Measurements from ENCODE around the gene DOK5. TPM values are rescaled to one million over a fixed set of nuclear protein-coding genes. Genes with fewer than 3 reads are reported as not detected.

The DOK5 gene
- total and polyA plus RNA-seq, 10 of the 15 experiments (the other 5 are each of a cell fraction or from before 2014, with no cell fraction given) = 0.03 TPM; not detected in 9

DNA sequence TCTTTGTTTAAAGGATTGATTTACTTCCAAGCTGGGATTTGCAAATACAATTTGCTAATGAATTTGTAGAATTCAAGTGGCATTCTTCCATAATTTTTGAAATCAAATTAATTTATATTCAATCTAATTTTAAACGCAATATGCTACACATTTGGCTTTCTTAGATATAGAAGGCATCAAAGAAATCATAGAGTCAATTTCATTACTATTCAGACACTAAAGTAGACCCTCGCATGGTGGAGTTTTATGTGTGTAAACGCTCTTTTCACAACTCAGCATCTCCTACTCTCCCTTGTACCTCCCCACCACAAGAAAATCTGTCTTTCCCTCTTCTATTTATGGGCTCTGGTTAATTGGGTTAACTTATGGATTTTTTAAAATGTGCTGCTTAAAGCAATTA, 144.3 kb downstream of the DOK5 start:
- ChIA-PET SMC1A (ENCODE audit: uncharacterized antibody, unreplicated experiment) (no interaction called here), RAD21 (ENCODE audit: unreplicated experiment) (no interaction called here), CTCF (no interaction called here), POLR2A (no interaction called here)
- intact Hi-C loops (cut with micrococcal nuclease; ENCODE audit: unreplicated experiment) = no loop called here
- Histone ChIP-seq H3K36me3 (ENCODE audit: control insufficient read depth in 2 of 2, insufficient read depth in 2 of 2, low read length in 1 of 2) (no peaks in the 10 kb centered on the region), H4K20me1 (ENCODE audit: control insufficient read depth, insufficient read depth) (no peaks in the 10 kb centered on the region), H3K9ac (ENCODE audit: control insufficient read depth, insufficient read depth, low read length) (no peak overlapping the region), H3K4me1 (ENCODE audit: control insufficient read depth, insufficient read depth, low read length) (no peaks in the 10 kb centered on the region), H3K9me3 (replicated peaks; ENCODE audit: control insufficient read depth, insufficient read depth, low read length) (no peaks in the 10 kb centered on the region), H3K27me3 (replicated peaks in 1 of 2; ENCODE audit: control insufficient read depth in 2 of 2, insufficient read depth in 2 of 2, low read length in 1 of 2) (no peaks in the 10 kb centered on the region), H3K4me3 (no peak overlapping the region), H3K27ac (ENCODE audit: control insufficient read depth, insufficient read depth) (no peak overlapping the region), H3K4me2 (ENCODE audit: control insufficient read depth, insufficient read depth) (no peak overlapping the region), H2AFZ (ENCODE audit: control insufficient read depth, low read depth, low read length) (no peak overlapping the region), H3K79me2 (ENCODE audit: control insufficient read depth, insufficient read depth, low read length) (no peaks in the 10 kb centered on the region)
- FAIRE-seq (no peak), DNase-seq (ENCODE audit: low read depth, low spot score) (no peak), ATAC-seq (no peak)
- BruUV-seq (replicated peaks) = no TSS peak
- in situ Hi-C loops (cut with MboI) = no loop called here
- TF ChIP-seq MXI1 (IDR thresholded peaks at IDR 0.05; ENCODE audit: low read depth, low read length) (no peak), GABPA (IDR thresholded peaks at IDR 0.05; ENCODE audit: low read depth) (no peak), CREM (IDR thresholded peaks at IDR 0.05; ENCODE audit: low read depth) (no peak), TCF7 (IDR thresholded peaks at IDR 0.05; ENCODE audit: borderline replicate concordance) (no peak), IKZF1 (conservative IDR thresholded peaks at IDR 0.05) (no peak), SMAD1 (IDR thresholded peaks at IDR 0.05; ENCODE audit: low read depth, partially characterized antibody) (no peak), TCF3 (IDR thresholded peaks at IDR 0.05; ENCODE audit: borderline replicate concordance, insufficient read depth, low read depth, low read length) (no peak)
- TF ChIP-seq, protein P1, sequence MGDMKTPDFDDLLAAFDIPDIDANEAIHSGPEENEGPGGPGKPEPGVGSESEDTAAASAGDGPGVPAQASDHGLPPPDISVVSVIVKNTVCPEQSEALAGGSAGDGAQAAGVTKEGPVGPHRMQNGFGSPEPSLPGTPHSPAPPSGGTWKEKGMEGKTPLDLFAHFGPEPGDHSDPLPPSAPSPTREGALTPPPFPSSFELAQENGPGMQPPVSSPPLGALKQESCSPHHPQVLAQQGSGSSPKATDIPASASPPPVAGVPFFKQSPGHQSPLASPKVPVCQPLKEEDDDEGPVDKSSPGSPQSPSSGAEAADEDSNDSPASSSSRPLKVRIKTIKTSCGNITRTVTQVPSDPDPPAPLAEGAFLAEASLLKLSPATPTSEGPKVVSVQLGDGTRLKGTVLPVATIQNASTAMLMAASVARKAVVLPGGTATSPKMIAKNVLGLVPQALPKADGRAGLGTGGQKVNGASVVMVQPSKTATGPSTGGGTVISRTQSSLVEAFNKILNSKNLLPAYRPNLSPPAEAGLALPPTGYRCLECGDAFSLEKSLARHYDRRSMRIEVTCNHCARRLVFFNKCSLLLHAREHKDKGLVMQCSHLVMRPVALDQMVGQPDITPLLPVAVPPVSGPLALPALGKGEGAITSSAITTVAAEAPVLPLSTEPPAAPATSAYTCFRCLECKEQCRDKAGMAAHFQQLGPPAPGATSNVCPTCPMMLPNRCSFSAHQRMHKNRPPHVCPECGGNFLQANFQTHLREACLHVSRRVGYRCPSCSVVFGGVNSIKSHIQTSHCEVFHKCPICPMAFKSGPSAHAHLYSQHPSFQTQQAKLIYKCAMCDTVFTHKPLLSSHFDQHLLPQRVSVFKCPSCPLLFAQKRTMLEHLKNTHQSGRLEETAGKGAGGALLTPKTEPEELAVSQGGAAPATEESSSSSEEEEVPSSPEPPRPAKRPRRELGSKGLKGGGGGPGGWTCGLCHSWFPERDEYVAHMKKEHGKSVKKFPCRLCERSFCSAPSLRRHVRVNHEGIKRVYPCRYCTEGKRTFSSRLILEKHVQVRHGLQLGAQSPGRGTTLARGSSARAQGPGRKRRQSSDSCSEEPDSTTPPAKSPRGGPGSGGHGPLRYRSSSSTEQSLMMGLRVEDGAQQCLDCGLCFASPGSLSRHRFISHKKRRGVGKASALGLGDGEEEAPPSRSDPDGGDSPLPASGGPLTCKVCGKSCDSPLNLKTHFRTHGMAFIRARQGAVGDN (IDR thresholded peaks at IDR 0.05) = no peak
- 21% methylated on average over 3 of the region's 3 CpGs for WGBS (ENCODE audit: insufficient coverage, insufficient replicate concordance, low lambda C conversion rate, missing lambda C conversion rate)
